OCI-LY7 (cell line): Measurements from ENCODE around the gene UBXN11.

ENCODE experiments used
- EZH2phosphoT487 ChIP-seq: fragments of 200-600 bp; sonication (generic); IDR thresholded peaks from 2 replicates; pipeline ENCODE4 v1.6.1; 2018; ENCODE audit warnings: low read depth, borderline replicate concordance, mild to moderate bottlenecking, mixed run types, antibody characterized with exemption, low read length, moderate library complexity, mixed read lengths
- TF ChIP-seq, protein P1 (sequence below): fragments of 200-600 bp; sonication (generic); conservative IDR thresholded peaks from 2 replicates; pipeline ENCODE4 v1.5.1; 2014; ENCODE audit warnings: mild to moderate bottlenecking, antibody characterized with exemption, low read length, moderate library complexity, mixed read lengths

DNA sequence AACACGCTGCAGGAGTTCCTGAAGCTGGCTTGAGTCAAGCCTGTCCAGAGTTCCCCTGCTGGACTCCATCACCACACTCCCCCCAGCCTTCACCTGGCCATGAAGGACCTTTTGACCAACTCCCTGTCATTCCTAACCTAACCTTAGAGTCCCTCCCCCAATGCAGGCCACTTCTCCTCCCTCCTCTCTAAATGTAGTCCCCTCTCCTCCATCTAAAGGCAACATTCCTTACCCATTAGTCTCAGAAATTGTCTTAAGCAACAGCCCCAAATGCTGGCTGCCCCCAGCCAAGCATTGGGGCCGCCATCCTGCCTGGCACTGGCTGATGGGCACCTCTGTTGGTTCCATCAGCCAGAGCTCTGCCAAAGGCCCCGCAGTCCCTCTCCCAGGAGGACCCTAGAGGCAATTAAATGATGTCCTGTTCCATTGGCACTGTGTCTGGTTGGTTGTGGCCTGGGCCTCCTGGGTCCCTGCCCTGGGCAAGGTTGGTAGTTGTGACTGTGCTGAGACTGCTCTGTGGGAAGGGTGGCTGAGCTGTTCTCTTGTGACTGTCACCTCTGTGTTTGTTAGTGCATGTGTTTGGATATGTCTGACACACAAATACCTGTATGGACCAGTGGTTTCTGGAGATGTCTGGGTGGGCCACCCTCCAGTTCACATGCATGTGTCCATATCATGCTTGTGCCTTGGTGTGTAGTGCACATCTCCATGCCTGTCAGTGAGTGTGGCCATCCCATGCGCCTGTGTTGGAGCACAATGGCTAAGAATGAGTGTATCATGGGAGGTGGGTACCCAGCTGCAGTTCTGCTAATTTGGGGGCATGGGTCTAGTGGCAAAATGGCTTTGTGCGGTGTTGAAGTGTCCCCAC lies 25.1 kb downstream of the UBXN11 start:
- TF ChIP-seq, protein P1, sequence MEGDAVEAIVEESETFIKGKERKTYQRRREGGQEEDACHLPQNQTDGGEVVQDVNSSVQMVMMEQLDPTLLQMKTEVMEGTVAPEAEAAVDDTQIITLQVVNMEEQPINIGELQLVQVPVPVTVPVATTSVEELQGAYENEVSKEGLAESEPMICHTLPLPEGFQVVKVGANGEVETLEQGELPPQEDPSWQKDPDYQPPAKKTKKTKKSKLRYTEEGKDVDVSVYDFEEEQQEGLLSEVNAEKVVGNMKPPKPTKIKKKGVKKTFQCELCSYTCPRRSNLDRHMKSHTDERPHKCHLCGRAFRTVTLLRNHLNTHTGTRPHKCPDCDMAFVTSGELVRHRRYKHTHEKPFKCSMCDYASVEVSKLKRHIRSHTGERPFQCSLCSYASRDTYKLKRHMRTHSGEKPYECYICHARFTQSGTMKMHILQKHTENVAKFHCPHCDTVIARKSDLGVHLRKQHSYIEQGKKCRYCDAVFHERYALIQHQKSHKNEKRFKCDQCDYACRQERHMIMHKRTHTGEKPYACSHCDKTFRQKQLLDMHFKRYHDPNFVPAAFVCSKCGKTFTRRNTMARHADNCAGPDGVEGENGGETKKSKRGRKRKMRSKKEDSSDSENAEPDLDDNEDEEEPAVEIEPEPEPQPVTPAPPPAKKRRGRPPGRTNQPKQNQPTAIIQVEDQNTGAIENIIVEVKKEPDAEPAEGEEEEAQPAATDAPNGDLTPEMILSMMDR: no peak
- no peak for TF ChIP-seq EZH2phosphoT487
